Effector CD4-positive, alpha-beta T cell (primary cell): ENCODE measurements around the gene ZIC4. TPM values are rescaled to one million over a fixed set of nuclear protein-coding genes. Genes with fewer than 3 reads are reported as not detected.

ENCODE experiments used
- DNase-seq: peaks from one replicate; pipeline ENCODE4 v3.0.0-alpha.2; 2020
- total RNA-seq: gene quantifications from one replicate; lab custom pipeline; 2026; lab: John Stamatoyannopoulos, UW

Gene ZIC4
- not detected for total RNA-seq

GRCh38 chr3:147406028-147406931, at the start of gene ZIC4:
Gene ZIC4, minus strand, starts transcription at chr3:147406543. Its CDS starts 3,746 bp downstream, at chr3:147402797.
- DNase-seq, result no peak

GRCh38 chr3:147449669-147450068, 43.3 kb upstream of the ZIC4 start:
- DNase-seq, result no peak

- no peak for DNase-seq
Measured at GRCh38 chr3:147447224-147447623, 40.9 kb upstream of the ZIC4 start.

GRCh38 chr3:147431751-147432150, 25.4 kb upstream of the ZIC4 start:
- DNase-seq, result no peak

- no peak for DNase-seq
Measured at GRCh38 chr3:147428754-147429153, 22.4 kb upstream of the ZIC4 start.

GRCh38 chr3:147428326-147428725, 22.0 kb upstream of the ZIC4 start:
- DNase-seq, result no peak

GRCh38 chr3:147427746-147428145, 21.4 kb upstream of the ZIC4 start:
- no peak for DNase-seq

GRCh38 chr3:147426931-147427330, 20.6 kb upstream of the ZIC4 start:
- no peak for DNase-seq

GRCh38 chr3:147425388-147425850, 19.1 kb upstream of the ZIC4 start:
- DNase-seq, result no peak

GRCh38 chr3:147424581-147425387, 18.4 kb upstream of the ZIC4 start:
- DNase-seq, result no peak

- DNase-seq, result no peak
Measured at GRCh38 chr3:147423798-147424580, 17.6 kb upstream of the ZIC4 start.

- DNase-seq, result no peak
Measured at GRCh38 chr3:147423537-147423797, 17.1 kb upstream of the ZIC4 start.

GRCh38 chr3:147422601-147423536, 16.5 kb upstream of the ZIC4 start:
- DNase-seq, result no peak

GRCh38 chr3:147422196-147422595, 15.9 kb upstream of the ZIC4 start:
- no peak for DNase-seq

- DNase-seq, result no peak
Measured at GRCh38 chr3:147421184-147421912, 15.0 kb upstream of the ZIC4 start.

GRCh38 chr3:147420353-147421183, 14.2 kb upstream of the ZIC4 start:
- DNase-seq, result no peak

- no peak for DNase-seq
Measured at GRCh38 chr3:147419781-147420224, 13.5 kb upstream of the ZIC4 start.

GRCh38 chr3:147418808-147419701, 12.7 kb upstream of the ZIC4 start:
- DNase-seq, result no peak

- no peak for DNase-seq
Measured at GRCh38 chr3:147418371-147418781, 12.0 kb upstream of the ZIC4 start.
